Lower lobe of right lung (tissue), 2 donors: ENCODE data around the gene PGA3. TPM values are rescaled to one million over a fixed set of nuclear protein-coding genes. Genes with fewer than 3 reads are reported as not detected.
A peak's percentile ranks its signal among the peaks of the same experiment; 100 is the strongest.
"Not testable (repeated sequence)": the region's sequence is repeated elsewhere in the genome, so short reads cannot be mapped to it uniquely, and the experiment has no call there.

Source experiments
- ATAC-seq, 2 donors: fragments of 200-7000 bp; cut with Tn5 transposase; one replicate each; pipeline ENCODE4 v1.9.1; 2020 to 2022; ENCODE audit warnings: mild to moderate bottlenecking in 2 of 2, moderate library complexity in 2 of 2
- DNase-seq: peaks from one replicate; pipeline ENCODE4 v3.0.0-alpha.2; 2020
- H3K27ac ChIP-seq: fragments of 200-600 bp; one replicate; pipeline ENCODE4 v1.8.0; 2022
- H3K27me3 ChIP-seq: fragments of 200-600 bp; one replicate; pipeline ENCODE4 v1.8.0; 2022; ENCODE audit warnings: low read depth
- H3K36me3 ChIP-seq: fragments of 200-600 bp; one replicate; pipeline ENCODE4 v1.8.0; 2022; ENCODE audit warnings: mild to moderate bottlenecking
- H3K4me1 ChIP-seq: fragments of 200-600 bp; one replicate; pipeline ENCODE4 v1.8.0; 2022
- H3K4me3 ChIP-seq: fragments of 200-600 bp; one replicate; pipeline ENCODE4 v1.8.0; 2022; ENCODE audit warnings: mild to moderate bottlenecking
- H3K9me3 ChIP-seq: fragments of 200-600 bp; one replicate; pipeline ENCODE4 v1.8.0; 2022
- intact Hi-C: fragments of 100-400 bp; cut with DNase I; formaldehyde crosslinking; loops from one replicate; pipeline ENCODE4 v1.11.0; 2022
- total RNA-seq: library from RNA; stranded (reverse); fragmentation: NEBNext Ultra II Directional; extraction: Animal tissue kit (Norgen Biotek cat#: 25700); gene quantifications from one replicate; pipeline ENCODE4 v1.2.1, GENCODE V29; 2021
- TF ChIP-seq, protein P1 (sequence below): fragments of 200-600 bp; IDR thresholded peaks from one replicate; pipeline ENCODE4 v1.8.0; 2022; ENCODE audit warnings: antibody characterized with exemption, mild to moderate bottlenecking
- donor health status: DM: no; HTN: yes; CAD: no; lungs with severe emphysema.

The PGA3 gene
- total RNA-seq, 1 donor from 2014 or later: 1.3 TPM

DNA sequence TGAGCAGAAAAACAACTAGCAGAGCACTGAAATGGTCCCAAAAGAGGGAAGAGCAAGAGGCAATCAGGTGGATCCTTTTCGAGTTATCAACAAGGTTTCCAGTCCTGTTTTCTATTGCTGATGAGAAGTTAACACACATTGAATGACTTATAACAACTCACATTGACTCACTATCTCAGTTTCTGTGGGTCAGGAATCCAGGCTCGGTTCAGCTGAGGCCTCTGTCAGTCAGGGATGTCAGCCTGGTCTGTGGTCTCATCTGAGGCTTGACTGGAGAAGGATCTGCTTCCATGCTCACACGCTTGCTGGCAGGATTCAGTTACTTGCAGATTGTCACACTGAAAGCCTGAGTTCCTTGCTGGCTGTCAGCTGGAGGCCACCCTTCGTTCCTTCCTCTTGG, 33.8 kb downstream of the PGA3 start:
- H3K4me1 ChIP-seq, H3K4me3 ChIP-seq, H3K36me3 ChIP-seq, intact Hi-C loops, H3K27ac ChIP-seq, ATAC-seq, H3K27me3 ChIP-seq, DNase-seq, H3K9me3 ChIP-seq: not testable (repeated sequence)

DNA sequence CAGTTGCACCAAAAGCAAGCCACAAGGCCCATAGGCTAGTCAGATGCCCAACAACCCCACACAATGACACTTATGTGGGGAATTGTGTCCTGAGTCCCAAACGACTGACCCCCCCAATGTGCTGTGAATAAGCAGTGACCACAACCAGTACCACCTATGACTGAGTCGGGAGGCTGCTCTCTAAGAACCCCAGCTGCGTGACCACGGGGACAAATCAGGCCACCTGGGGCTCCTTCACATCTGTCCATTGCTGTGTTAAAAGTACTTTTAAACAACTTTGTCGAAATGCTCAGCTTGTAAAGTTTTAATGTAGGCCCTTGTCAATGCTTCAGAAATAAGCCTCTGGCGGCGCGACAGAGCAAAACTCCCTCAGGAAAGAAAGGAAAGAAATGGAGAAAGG, 37.0 kb downstream of the PGA3 start:
- H3K4me1 ChIP-seq, H3K4me3 ChIP-seq, H3K27me3 ChIP-seq, DNase-seq, H3K36me3 ChIP-seq, intact Hi-C loops, H3K27ac ChIP-seq, ATAC-seq, H3K9me3 ChIP-seq: not testable (repeated sequence)

DNA sequence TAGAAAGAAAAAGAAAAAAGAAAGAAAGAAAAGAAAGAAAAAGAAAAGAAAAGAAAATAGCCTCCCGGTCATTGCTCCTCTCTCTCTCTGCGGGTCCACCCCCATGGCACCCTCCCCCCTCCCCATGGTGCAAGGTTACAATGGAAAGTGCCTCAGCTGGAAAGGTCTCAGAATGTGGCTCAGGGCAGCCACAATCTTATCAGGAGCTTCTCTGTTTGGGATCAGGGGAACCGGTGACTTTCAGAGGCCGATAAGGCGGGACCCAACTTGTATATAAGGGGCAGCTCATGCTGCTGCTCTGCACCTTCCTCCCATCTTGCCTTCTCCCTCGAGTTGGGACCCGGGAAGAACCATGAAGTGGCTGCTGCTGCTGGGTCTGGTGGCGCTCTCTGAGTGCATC, 37.6 kb downstream of the PGA3 start, which contains the start of gene PGA5:
TSS of gene PGA5 (plus strand) at position 301 of the 400 bp plus-strand sequence. CDS start at position 353, 52 bp downstream.
- H3K27ac ChIP-seq, intact Hi-C loops, DNase-seq, H3K27me3 ChIP-seq, H3K4me1 ChIP-seq, ATAC-seq, H3K4me3 ChIP-seq, H3K36me3 ChIP-seq, H3K9me3 ChIP-seq: not testable (repeated sequence)

DNA sequence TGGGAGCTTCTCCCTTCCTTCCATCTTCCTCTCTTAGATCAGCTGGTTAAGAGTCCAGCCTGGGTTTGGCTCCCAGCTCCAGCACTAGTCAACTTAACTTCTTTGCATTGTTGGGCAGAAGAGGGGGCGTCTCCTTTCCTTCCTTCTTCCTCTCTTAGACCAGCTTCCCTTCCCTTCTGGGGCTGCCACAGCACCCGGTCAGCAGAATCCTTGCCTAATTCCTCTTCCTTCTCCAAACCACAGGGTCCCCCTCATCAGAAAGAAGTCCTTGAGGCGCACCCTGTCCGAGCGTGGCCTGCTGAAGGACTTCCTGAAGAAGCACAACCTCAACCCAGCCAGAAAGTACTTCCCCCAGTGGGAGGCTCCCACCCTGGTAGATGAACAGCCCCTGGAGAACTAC, 38.2 kb downstream of the PGA3 start:
- H3K9me3 ChIP-seq, H3K27me3 ChIP-seq, H3K27ac ChIP-seq, H3K4me1 ChIP-seq, intact Hi-C loops, H3K36me3 ChIP-seq, DNase-seq, H3K4me3 ChIP-seq: not testable (repeated sequence)
- peak; percentile 69 to 70 for ATAC-seq

DNA sequence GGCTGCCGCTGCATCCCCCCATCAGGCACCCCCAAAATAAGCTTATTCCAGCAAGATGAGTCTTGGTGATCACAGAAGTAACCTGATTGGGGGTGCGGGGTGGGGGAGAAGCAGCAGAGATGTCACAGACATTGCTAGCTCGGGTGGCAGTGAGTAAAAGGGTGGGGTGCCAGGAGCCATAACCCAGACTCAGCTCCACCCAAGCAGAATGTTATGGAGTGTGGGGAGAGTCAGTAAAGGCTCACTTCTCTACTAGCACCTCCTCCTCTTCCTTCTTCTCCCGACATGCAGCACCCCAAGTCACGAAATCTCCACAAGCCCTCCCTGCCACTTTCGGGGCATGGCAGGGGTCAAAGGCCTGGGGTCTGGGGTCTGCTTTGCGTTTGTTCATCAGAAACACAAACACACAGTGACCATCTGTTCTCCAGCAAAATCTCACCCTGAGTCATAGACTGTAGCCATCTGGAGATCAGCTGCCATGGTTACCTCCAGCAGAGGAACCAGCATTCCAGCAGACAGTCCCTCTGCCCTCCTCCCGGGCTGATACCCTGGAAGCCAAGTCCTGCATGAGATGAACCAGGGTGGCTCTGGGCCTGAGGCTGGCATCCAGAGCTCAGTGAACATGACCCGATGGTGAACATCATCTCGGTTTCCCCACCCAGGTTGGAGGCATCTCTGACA, 42.1 kb downstream of the PGA3 start:
- H3K4me3 ChIP-seq, ATAC-seq, DNase-seq, H3K4me1 ChIP-seq, intact Hi-C loops, H3K27me3 ChIP-seq, H3K27ac ChIP-seq, H3K9me3 ChIP-seq, H3K36me3 ChIP-seq: not testable (repeated sequence)

DNA sequence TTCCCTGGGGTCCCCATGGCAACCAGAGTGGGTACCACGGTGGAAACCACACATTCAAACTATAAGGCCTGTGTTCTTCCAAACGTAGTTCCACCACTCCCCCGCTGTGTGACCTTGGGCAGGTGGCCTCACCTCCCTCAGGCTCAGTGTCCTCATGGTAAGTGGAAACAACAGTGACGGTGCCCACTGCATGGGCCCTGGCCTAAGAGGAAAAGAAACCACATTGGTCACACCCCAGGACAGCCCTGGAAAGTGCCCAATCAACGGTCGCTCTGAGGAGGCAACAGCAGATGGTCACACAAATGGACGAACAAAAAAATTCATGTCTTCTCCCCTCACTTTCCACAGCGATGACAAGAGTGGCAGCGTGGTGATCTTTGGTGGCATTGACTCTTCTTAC, 44.8 kb downstream of the PGA3 start:
- H3K27me3 ChIP-seq, H3K9me3 ChIP-seq, H3K36me3 ChIP-seq, H3K27ac ChIP-seq, H3K4me3 ChIP-seq, H3K4me1 ChIP-seq, DNase-seq, intact Hi-C loops, ATAC-seq: not testable (repeated sequence)

DNA sequence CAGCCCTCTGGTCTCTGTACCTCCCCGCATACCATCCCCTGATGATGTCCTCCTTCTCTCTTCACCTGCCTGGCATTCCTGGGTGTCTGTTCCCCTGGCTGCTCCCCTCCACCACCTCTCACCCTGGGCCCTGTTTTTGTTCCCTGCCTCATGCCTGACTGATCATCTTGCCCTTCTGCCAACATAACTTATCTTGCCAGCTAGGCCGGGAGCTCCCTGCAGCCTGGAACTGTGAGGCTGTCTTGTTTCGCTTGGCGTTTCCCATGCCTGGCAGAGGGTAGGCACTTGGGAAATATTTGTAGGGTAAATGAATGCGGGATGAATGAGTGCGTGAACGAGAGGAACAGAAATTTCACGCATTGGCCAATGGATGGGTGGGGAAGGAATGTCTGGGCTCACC, 45.9 kb downstream of the PGA3 start:
- H3K27ac ChIP-seq, H3K27me3 ChIP-seq, H3K4me1 ChIP-seq, intact Hi-C loops, H3K4me3 ChIP-seq, H3K9me3 ChIP-seq, ATAC-seq, H3K36me3 ChIP-seq, DNase-seq: not testable (repeated sequence)

DNA sequence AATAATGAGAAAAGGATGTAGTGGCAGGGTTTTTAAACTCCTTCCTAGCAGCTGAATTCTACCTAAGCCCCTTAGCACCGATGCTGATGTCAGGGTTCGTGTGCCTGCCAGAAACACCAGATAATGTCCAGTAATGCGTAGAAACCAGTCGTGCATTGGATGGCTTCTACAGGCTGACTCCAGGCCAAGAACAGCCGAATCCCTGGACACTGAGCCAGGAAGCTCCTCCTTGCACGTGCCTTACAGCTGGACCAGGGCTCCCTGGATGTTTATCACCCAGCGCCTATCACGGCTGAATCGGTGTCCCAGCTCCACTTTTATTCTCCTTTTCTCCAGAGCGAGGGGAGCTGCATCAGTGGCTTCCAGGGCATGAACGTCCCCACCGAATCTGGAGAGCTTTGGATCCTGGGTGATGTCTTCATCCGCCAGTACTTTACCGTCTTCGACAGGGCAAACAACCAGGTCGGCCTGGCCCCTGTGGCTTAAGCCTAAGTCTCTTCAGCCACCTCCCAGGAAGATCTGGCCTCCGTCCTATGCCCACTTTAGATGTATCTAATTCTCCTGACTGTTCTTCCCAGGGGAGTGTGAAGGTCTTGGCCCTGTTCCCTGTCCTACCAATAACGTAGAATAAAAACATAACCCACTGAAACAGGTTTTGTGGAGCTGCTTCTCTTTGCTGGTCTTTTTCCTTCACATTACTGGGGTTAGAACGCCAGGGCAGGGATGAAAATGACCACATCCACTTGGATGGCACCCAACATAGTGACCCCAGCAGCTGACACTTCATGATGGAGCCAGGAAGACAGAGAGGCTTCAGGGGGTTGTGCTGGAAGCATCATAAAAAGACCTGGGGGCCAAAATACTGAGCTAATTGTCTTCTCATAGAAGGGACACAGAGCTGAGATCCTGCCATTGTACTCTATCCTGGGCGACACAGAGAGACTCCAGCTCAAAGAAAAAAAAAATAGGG, 47.8 kb downstream of the PGA3 start:
- H3K4me3 ChIP-seq, ATAC-seq, H3K9me3 ChIP-seq, DNase-seq, H3K27me3 ChIP-seq, H3K27ac ChIP-seq, H3K4me1 ChIP-seq, intact Hi-C loops, H3K36me3 ChIP-seq: not testable (repeated sequence)

DNA sequence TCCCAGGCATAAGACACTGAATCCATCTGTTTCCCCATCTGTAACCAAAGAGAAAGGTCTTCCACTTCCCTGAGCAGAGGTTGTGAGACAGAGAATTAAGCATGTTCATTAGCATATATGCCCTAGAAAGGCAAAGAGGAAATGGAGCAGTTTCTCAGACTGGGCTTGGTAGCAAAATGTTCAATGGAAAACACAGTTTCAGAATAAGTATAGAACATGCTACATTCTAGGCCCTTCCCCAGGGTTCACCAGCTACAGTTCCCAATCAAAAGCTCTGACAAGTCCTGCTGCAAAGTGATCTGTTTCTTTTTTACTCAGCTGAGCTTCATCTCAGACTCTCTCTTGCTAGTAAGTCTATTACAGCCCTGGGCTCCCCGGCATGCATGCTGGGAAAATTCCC, 49.0 kb downstream of the PGA3 start:
- ATAC-seq, H3K4me3 ChIP-seq, H3K4me1 ChIP-seq, intact Hi-C loops, DNase-seq, H3K9me3 ChIP-seq, H3K27me3 ChIP-seq, H3K27ac ChIP-seq, H3K36me3 ChIP-seq: not testable (repeated sequence)

DNA sequence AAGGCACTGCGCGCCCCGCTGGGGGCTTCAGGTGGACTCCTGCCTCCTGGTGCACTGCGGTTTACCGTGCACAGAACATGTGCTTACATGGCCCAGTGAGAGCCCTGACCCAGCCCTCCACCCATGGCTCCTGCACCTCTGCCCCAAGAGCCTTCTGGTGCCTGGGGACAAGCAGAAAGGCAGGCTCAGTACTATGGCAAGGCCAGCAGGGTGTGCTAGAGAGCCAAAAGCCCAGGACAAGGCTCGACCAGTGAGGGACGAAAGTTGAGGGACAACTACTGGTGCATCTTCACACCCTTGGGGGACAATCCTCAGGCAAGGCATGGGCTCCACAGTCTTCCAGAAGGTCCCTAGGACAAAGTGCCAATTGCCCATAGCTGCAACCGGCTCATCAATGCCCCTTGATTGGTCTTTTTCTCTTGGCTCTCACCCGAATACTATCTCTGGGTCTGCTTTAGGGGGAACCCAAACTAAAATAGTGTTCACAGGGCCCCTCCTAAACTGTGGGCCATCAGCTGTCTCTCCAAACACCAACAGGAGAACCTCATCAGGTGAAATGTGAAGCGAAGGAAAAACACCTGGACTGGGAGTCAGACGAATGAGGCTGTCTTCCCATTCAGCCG, 51.2 kb downstream of the PGA3 start:
- no peaks in the 10 kb centered on the region for H3K4me1 ChIP-seq
- TF ChIP-seq, protein P1, sequence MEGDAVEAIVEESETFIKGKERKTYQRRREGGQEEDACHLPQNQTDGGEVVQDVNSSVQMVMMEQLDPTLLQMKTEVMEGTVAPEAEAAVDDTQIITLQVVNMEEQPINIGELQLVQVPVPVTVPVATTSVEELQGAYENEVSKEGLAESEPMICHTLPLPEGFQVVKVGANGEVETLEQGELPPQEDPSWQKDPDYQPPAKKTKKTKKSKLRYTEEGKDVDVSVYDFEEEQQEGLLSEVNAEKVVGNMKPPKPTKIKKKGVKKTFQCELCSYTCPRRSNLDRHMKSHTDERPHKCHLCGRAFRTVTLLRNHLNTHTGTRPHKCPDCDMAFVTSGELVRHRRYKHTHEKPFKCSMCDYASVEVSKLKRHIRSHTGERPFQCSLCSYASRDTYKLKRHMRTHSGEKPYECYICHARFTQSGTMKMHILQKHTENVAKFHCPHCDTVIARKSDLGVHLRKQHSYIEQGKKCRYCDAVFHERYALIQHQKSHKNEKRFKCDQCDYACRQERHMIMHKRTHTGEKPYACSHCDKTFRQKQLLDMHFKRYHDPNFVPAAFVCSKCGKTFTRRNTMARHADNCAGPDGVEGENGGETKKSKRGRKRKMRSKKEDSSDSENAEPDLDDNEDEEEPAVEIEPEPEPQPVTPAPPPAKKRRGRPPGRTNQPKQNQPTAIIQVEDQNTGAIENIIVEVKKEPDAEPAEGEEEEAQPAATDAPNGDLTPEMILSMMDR: peak; percentile 86
- peak; percentile 83 to 87 for ATAC-seq
- peak; percentile 63 for DNase-seq
- no peak overlapping the region for H3K27ac ChIP-seq
- H3K9me3 ChIP-seq: no peaks in the 10 kb centered on the region
- no peak overlapping the region for H3K4me3 ChIP-seq
- H3K27me3 ChIP-seq: no peaks in the 10 kb centered on the region
- intact Hi-C loops: no loop called here
- no peaks in the 10 kb centered on the region for H3K36me3 ChIP-seq
